A673 (cell line): ENCODE data around the gene EIF3I. TPM values are rescaled to one million over a fixed set of nuclear protein-coding genes. Genes with fewer than 3 reads are reported as not detected.

Experiments
- BruUV-seq: library from RNA; stranded (reverse); fragments of 400-500 nt; replicated peaks from 2 replicates; lab custom pipeline; 2021; lab: Mats Ljungman, UMichigan
- CTCF ChIA-PET: fragments of 300-600 bp; sonication (Branson Sonifier 250); formaldehyde crosslinking; loops from one replicate; lab custom pipeline; 2022; ENCODE audit warnings: antibody characterized with exemption; lab: Charles Lee
- POLR2A ChIA-PET: fragments of 300-600 bp; sonication (Branson Sonifier 250); formaldehyde crosslinking; loops from one replicate; lab custom pipeline; 2022; ENCODE audit warnings: antibody characterized with exemption; ENCODE audit not compliant: low non-redundant PET; lab: Charles Lee
- DNase-seq: peaks from one replicate; pipeline ENCODE4 v3.0.0-alpha.2; 2015; ENCODE audit warnings: low spot score
- H3K27ac ChIP-seq: fragments of 200-600 bp; sonication (generic); 2 replicates; pipeline ENCODE4 v1.5.1; 2016; ENCODE audit warnings: mixed run types, low read depth, mild to moderate bottlenecking, mixed read lengths, antibody characterized with exemption, low read length; ENCODE audit not compliant: poor library complexity, severe bottlenecking
- H3K27me3 ChIP-seq: fragments of 200-600 bp; sonication (generic); replicated peaks from 2 replicates; pipeline ENCODE4 v1.6.1; 2017; ENCODE audit warnings: mixed run types, low read depth, mild to moderate bottlenecking, mixed read lengths, antibody characterized with exemption, low read length; ENCODE audit not compliant: insufficient read depth, poor library complexity
- H3K36me3 ChIP-seq: fragments of 200-600 bp; sonication (generic); 2 replicates; pipeline ENCODE4 v1.6.1; 2016; ENCODE audit warnings: mixed run types, mild to moderate bottlenecking, mixed read lengths, antibody characterized with exemption, low read length; ENCODE audit not compliant: insufficient read depth, poor library complexity, severe bottlenecking
- H3K4me1 ChIP-seq: fragments of 200-600 bp; sonication (generic); 2 replicates; pipeline ENCODE4 v1.6.1; 2017; ENCODE audit warnings: mixed run types, mild to moderate bottlenecking, mixed read lengths, antibody characterized with exemption, low read length; ENCODE audit not compliant: insufficient read depth, poor library complexity, severe bottlenecking
- H3K4me3 ChIP-seq: fragments of 200-600 bp; sonication (generic); 2 replicates; pipeline ENCODE4 v1.5.1; 2016; ENCODE audit warnings: low read depth, mixed run types, mild to moderate bottlenecking, mixed read lengths, low read length; ENCODE audit not compliant: poor library complexity, severe bottlenecking
- H3K9me3 ChIP-seq: fragments of 200-600 bp; sonication (generic); 2 replicates; pipeline ENCODE4 v1.6.1; 2016; ENCODE audit warnings: mixed run types, low read depth, mild to moderate bottlenecking, mixed read lengths, antibody characterized with exemption, low read length; ENCODE audit not compliant: poor library complexity, severe bottlenecking
- EZH2 ChIP-seq: fragments of 200-600 bp; sonication (generic); IDR thresholded peaks from 2 replicates; pipeline ENCODE4 v1.6.1; 2017; ENCODE audit warnings: borderline replicate concordance, low read depth, mild to moderate bottlenecking, mixed read lengths, antibody characterized with exemption, low read length; ENCODE audit not compliant: poor library complexity, severe bottlenecking
- intact Hi-C: fragments of 100-400 bp; cut with micrococcal nuclease; formaldehyde crosslinking; loops from one replicate; pipeline ENCODE4 v1.10.0; 2022; ENCODE audit not compliant: unreplicated experiment
- total RNA-seq: library from RNA; stranded (reverse); gene quantifications from 2 replicates; pipeline ENCODE4 v1.2.3, GENCODE V29; 2021
- TF ChIP-seq, protein P1 (sequence below): fragments of 300-800, 200-600 bp; sonication (generic); conservative IDR thresholded peaks from 2 replicates; pipeline ENCODE4 v1.5.1; 2017; ENCODE audit warnings: low read depth, mild to moderate bottlenecking, antibody characterized with exemption, low read length, moderate library complexity, mixed read lengths

Gene EIF3I
- total RNA-seq, 1 experiment from 2014 or later, result 298 TPM

- TF ChIP-seq EZH2, result no peak
- TF ChIP-seq, protein P1, sequence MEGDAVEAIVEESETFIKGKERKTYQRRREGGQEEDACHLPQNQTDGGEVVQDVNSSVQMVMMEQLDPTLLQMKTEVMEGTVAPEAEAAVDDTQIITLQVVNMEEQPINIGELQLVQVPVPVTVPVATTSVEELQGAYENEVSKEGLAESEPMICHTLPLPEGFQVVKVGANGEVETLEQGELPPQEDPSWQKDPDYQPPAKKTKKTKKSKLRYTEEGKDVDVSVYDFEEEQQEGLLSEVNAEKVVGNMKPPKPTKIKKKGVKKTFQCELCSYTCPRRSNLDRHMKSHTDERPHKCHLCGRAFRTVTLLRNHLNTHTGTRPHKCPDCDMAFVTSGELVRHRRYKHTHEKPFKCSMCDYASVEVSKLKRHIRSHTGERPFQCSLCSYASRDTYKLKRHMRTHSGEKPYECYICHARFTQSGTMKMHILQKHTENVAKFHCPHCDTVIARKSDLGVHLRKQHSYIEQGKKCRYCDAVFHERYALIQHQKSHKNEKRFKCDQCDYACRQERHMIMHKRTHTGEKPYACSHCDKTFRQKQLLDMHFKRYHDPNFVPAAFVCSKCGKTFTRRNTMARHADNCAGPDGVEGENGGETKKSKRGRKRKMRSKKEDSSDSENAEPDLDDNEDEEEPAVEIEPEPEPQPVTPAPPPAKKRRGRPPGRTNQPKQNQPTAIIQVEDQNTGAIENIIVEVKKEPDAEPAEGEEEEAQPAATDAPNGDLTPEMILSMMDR, result no peak
- Histone ChIP-seq H3K4me1 (no peaks in the 10 kb centered on the region), H3K9me3 (no peaks in the 10 kb centered on the region), H3K27ac (no peak overlapping the region), H3K36me3 (peaks cover 20% of the 10 kb centered on the region), H3K27me3 (no peaks in the 10 kb centered on the region), H3K4me3 (no peak overlapping the region)
- BruUV-seq, result no TSS peak
- intact Hi-C loops, result no loop called here
- no peak for DNase-seq
- POLR2A ChIA-PET, result no interaction called here
- CTCF ChIA-PET, result no interaction called here
Observed at GRCh38 chr1:32234792-32235191, 12.6 kb downstream of the EIF3I start.

- H3K4me3 ChIP-seq, result no peak overlapping the region
- BruUV-seq, result no TSS peak
Observed at GRCh38 chr1:32239337-32239736, 17.1 kb downstream of the EIF3I start.

GRCh38 chr1:32239790-32240139, 17.6 kb downstream of the EIF3I start:
- CTCF ChIA-PET, result no interaction called here
- H3K27ac ChIP-seq, result no peak overlapping the region
- H3K4me3 ChIP-seq, result peak overlapping the region; percentile 64

More at GRCh38 chr1:32239337-32239736, 17.1 kb downstream of the EIF3I start:
- intact Hi-C loops, result no loop called here
- H3K4me1 ChIP-seq, result no peaks in the 10 kb centered on the region
- CTCF ChIA-PET, result no interaction called here
- POLR2A ChIA-PET, result no interaction called here
- no peaks in the 10 kb centered on the region for H3K27me3 ChIP-seq
- no peak for TF ChIP-seq EZH2
- TF ChIP-seq, protein P1, result no peak
- no peaks in the 10 kb centered on the region for H3K36me3 ChIP-seq
- H3K27ac ChIP-seq, result no peak overlapping the region
- no peak for DNase-seq
- H3K9me3 ChIP-seq, result no peaks in the 10 kb centered on the region

More at GRCh38 chr1:32239790-32240139, 17.6 kb downstream of the EIF3I start:
- POLR2A ChIA-PET, result no interaction called here
- no TSS peak for BruUV-seq
- H3K9me3 ChIP-seq, result no peaks in the 10 kb centered on the region
- H3K27me3 ChIP-seq, result no peaks in the 10 kb centered on the region
- no peaks in the 10 kb centered on the region for H3K4me1 ChIP-seq
- H3K36me3 ChIP-seq, result no peaks in the 10 kb centered on the region
- TF ChIP-seq EZH2, result no peak
- TF ChIP-seq, protein P1, result no peak
- no peak for DNase-seq
- intact Hi-C loops, result no loop called here
